ENCODE measurements around the gene SCART1. TPM values are rescaled to one million over a fixed set of nuclear protein-coding genes. Genes with fewer than 3 reads are reported as not detected.
"Not testable (repeated sequence)": the region's sequence is repeated elsewhere in the genome, so short reads cannot be mapped to it uniquely, and the experiment has no call there.

SCART1 gene
- total RNA-seq, 1 donor from 2014 or later: 0.47 TPM

DNA sequence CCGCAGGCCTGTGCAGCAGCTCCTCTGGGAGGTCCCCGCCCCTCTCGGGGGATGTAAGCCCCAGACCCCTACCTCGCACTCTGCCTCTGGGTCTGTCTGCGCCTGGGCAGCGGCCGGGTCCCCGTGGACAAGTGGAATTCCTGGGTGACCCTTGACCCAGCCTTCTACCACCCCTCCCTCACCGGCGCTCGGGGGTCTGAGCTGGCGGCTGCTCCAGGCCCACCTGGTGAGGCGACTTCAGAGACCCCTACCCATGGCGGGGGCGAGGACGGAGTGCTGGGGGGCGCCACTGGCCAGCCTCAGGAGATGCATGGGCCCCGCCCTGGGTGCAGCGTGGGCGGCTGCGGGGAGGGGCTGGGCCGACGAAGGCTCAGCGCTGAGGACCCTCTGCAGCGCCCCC, 21.0 kb upstream of the SCART1 start:
- not testable (repeated sequence) for DNase-seq

DNA sequence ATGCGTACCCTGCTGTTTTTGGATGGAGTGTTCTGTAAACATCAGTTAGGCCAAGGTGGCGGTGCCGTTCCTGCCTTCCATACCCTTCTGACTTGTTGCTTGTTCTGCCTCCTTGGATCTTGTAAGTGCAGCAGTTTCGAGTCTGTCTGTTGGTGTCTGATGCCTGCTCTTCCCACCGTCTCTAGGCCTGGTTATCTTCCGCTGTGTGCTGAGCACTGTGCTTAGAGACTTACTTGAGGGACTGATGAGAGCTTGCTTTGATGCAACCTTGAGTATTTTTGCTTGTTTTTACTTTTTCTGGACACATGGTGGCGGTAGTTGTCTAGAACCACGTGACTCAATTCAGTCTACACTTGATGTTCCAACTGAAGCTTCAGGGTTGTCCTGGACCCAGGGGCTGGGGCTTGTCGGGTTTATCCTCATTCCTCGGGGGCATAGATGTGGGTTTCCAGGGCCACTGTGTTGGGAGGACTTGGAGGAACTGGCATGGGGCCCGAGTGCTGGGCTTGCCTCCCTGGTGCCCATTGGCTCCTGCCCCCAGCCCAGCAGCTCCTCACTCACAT, 15.0 kb upstream of the SCART1 start:
- DNase-seq: no peak

- DNase-seq: no peak
Observed at GRCh38 chr10:133439517-133440461, 14.0 kb upstream of the SCART1 start.

- DNase-seq: no peak
Observed at GRCh38 chr10:133440633-133441285, 13.0 kb upstream of the SCART1 start.

DNA sequence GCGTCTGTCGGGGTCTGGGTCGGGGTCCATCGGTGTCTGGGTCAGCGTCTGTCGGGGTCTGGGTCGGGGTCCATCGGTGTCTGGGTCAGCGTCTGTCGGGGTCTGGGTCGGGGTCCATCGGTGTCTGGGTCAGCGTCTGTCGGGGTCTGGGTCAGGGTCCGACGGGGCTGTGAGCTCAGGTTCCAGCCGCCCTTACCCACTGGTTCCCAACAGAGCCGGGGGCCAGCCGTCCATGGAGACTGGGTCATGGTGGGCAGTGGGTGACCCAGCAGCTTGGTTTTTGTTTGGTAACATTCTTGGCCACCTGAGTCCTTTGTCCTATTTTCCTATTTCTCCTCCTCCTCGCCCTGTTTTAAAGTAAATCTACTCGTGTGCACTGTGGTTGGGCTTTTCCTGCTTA, 12.4 kb upstream of the SCART1 start:
- DNase-seq: not testable (repeated sequence)

DNA sequence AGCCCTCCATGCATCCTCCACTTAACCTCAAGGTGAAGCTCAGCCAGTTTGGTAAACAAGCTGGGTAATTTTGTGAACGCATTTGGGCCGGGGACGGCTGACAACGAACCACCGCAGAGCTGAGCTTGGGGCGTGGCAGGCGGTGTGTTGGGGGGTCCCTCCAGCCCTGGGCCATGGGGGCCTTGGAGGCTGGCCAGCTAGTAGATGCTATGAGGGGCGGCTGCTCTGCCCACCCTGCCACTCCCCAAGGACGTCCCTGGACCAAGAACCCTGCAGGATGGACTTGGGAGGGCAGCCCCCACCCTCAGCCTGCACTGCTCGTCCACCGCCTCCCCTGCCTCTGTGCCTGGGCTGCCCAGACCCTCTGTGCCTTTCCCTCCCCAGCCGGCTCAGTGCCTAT, 12.0 kb upstream of the SCART1 start:
- no peak for DNase-seq

DNA sequence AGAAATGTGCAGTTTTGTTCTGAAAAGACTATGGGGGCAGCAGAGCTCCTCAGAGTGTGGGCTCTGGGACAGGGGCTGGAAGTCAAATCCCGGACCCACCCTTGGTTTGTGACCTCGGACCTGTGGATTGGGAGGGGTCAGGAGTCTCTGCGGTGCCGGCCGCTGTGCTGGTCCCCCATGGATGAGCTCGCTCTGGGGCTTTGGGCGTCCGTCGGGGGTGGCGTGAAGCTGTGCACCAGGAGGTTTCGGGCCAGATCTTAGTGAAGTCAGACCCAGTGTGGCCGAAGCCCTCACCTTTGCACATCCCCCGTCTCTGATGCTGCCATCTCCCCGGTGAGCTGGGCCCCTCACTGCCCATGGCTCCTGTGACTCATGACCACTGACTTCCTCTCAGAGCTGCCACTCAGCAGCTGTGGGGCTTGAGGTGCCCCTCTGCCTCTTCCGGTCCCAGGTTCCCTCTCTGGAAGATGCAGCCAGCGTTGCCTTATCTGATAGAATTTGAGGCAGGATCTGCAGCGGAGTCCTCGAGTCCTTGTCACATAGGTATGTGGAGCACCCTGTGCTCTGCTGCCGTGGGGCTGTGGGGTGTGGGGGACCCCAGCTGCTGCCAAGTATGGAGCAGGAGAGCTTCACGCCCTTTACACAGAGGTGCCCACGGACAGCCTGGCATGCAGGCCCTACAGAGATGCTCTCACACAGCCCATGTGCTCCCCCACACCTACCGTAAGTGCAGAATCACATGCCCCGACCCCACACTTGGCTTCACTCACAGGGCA, 11.4 kb upstream of the SCART1 start:
- no peak for DNase-seq

DNA sequence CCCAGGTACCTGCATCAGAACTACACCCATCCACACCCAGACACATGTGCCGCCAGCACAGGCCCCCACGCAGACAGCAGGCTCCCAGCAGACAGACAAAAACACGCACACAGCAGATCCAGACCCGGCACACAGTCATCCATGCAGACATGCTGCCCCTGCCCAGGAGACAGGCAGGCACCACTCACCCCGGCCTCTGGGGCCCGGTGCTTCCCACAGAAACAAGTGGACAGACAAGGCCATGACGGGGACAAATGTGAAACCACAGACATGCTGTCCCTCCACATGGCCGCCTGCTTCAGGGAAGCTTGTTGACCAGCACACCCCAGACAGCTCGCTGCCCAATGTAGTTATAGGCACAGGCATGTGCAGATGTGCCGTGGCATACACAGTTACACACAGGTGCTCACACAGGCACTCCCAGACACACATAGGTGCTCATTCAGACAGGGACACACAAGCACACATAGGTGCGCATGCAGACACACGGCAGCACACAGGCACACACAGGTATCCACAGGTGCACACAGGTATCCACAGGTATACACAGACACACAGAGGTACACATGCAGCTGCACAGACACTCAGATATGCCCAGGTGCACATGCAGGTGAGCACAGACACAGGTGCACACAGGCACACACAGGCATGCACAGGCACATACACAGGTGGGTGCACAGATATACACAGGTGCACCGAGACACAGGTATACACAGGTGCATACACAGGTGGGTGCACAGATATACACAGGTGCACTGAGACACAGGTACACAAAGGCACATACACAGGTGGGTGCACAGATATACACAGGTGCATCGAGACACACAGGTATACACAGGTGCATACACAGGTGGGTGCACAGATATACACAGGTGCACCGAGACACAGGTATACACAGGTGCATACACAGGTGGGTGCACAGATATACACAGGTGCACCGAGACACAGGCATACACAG, 10.5 kb upstream of the SCART1 start:
- DNase-seq: no peak

DNA sequence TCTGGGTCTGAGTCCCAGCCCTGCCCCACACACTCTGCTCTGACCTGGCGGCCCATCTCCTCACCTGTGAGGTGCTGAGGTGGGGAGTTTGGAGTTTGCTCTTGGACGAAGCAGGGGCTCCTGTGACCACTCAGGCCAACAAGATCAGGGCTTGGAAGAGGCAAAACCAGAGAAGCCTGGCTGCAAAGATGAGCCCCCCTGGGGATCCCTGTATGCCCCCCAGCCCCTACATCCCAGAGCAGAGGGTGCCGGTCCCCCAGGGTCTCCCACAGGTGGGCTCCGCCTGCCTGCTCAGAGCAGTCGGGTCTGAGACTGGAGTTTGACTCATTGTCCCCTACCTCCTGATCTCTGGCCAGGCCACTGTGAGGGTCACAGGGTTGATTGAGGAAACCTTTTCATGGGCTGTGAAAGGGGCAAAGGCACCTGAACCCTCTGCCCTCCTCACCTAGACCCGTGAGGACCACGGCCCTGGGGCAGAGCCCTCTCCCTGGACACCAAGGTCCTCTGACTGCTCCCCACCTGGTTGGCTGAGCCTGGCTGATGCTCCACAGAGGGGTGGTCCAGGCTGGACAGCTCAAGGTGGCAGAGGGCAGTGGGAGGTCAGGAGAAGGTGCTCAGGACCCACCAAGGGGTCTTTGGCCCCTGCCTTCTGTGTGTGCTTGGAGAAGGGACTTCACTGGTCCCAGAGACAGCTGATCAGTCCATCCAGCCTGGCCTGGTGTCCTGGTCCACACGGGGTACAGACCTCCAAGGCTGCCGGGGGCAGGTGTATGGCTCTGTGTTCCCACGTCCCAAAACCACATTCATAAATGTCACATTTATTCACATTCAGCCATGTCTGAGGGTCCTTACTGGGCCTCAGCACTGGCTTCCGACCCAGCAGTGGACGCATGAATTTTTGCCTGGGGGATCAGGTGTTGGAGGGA, 9.1 kb upstream of the SCART1 start:
- no peak for DNase-seq

DNA sequence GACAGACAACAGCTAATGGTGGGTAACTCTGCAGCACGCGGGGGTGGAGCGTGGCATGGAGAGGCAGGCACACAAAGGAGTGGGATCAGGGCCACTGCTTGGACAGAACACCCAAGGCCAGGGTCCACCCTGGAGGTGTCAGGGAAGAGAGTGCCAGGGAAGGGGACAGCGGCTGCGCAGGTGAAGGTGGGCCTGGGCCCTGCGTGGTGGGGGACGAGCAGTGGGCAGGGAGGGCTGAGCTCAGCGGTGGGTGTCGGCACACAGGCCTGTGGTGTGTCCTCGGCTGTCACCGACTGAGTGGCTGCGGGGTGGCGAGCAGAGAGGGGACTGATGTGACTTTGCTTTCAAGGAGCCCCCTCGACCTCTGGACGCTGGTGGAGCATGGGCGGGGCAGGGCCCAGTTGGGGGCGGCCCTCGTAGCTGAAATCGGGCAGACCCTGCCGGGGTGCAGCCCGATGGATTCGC, 8.4 kb upstream of the SCART1 start:
- no peak for DNase-seq

- DNase-seq: no peak
Observed at GRCh38 chr10:133445751-133446708, 7.7 kb upstream of the SCART1 start.

GRCh38 chr10:133446979-133447378, 6.8 kb upstream of the SCART1 start:
- DNase-seq: no peak

- DNase-seq: no peak
Observed at GRCh38 chr10:133448120-133448519, 5.6 kb upstream of the SCART1 start.

DNA sequence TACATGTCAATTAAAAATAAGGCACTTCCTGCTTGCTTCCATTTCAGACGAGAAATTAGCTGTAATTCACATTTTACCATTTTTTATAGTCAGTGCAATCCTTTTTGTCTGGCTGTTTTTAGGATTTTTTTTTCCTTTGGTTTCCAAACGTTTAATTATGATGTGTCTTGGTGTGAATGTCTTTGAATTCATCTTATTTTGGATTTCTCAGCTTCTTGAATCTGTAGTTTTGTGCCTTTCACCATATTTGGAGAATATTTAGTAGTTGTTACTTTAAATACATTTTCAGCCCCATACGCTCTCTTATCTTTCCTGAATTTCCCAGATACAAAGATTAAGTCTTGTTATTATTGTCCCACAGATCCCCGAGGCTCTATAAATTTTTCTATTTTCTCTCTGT, 2.4 kb upstream of the SCART1 start:
- no peak for DNase-seq

DNA sequence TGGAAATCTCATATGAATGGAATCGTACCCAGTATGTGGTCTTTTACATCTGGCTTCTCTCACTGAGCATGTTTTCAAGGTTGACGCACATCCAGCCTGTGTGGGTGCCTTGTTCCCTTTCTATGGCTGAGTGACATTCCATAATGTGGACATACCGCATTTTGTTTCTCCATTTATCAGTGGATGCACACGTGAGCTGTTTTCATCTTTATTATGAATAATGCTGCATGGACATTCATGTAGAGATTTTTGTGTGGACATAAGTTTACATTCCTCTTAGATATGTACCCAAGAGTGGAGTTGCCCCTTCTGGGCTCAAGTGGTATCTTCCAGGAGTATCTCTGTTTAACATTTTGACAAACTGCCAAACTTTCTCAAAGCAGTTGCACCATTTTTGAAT, 1.3 kb upstream of the SCART1 start:
- no peak for DNase-seq

GRCh38 chr10:133454204-133454893, 604 bp downstream of the SCART1 start:
- DNase-seq: no peak

DNA sequence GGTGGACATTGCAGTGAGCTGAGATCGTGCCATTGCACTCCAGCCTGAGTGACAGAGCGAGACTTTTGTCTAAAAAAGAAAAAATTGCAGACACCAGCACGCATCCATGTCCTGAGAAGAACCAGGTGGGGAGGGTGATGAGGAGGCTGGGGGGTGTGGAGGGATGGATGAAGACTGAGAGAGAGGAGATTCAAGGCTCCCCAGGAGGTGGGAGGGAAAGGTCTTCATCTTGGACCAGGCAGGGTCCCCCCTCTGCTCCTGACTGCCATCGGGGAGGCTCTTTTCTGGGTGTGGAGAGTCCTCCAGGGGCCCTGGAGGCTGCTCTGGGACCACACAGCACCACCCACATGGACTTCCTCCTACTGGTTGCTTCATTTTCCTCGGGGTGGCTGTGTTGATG, 1.5 kb downstream of the SCART1 start:
- DNase-seq: no peak

GRCh38 chr10:133455611-133456031, 1.9 kb downstream of the SCART1 start:
- no peak for DNase-seq

Data from occipital lobe (tissue), 2 donors.